Left ventricle myocardium superior (tissue), 1 donor: ENCODE results near the gene LRRC7. TPM values are rescaled to one million over a fixed set of nuclear protein-coding genes. Genes with fewer than 3 reads are reported as not detected.
A peak's percentile ranks its signal among the peaks of the same experiment; 100 is the strongest.

Experiments used
- ATAC-seq: fragments of 200-7000 bp; cut with Tn5 transposase; one replicate; pipeline ENCODE4 v1.9.1; 2020; ENCODE audit warnings: mild to moderate bottlenecking, moderate library complexity
- DNase-seq: peaks from one replicate; pipeline ENCODE4 v3.0.0-alpha.2; 2020
- intact Hi-C: fragments of 100-400 bp; cut with micrococcal nuclease; formaldehyde crosslinking; loops from one replicate; pipeline ENCODE4 v1.11.0; 2022
- total RNA-seq: library from RNA; stranded (reverse); fragmentation: NEBNext Ultra II Directional; extraction: Animal tissue kit (Norgen Biotek cat#: 25700); gene quantifications from one replicate; pipeline ENCODE4 v1.2.1, GENCODE V29; 2021
- donor health status: DM: no; HTN: yes; CAD: no; lungs with severe emphysema.

Gene LRRC7
- total RNA-seq, 1 donor from 2014 or later, result 3.0 TPM

DNA sequence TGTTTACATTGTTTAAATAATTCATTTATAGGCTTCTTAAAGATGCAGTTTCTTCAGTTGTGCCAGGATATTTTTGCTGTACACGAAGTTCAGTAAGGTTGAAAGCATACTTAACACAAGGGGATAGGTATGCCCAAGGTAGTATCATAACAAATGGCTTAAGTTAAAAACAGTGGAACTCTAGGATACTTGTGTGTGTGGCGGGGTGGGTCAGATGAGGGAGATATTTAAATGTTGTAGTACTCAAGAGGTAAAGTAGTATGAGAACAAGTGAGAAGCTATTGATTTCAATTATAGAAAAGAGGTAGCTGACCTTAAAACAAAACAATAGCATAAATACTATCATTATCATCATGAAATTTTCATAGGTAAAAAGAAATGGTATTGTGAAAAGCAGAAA, 6.2 kb downstream of the LRRC7 start:
- ATAC-seq (no peak), DNase-seq (no peak)
- intact Hi-C loops, result no loop called here

GRCh38 chr1:69585666-69586065, 17.9 kb downstream of the LRRC7 start:
- DNase-seq (no peak), ATAC-seq (no peak)
- intact Hi-C loops, result no loop called here

- DNase-seq (no peak), ATAC-seq (no peak)
- intact Hi-C loops, result no loop called here
Measured at GRCh38 chr1:69587391-69587790, 19.7 kb downstream of the LRRC7 start.

GRCh38 chr1:69589799-69590198, 22.1 kb downstream of the LRRC7 start:
- ATAC-seq (no peak), DNase-seq (no peak)

GRCh38 chr1:69592341-69592740, 24.6 kb downstream of the LRRC7 start:
- DNase-seq (no peak), ATAC-seq (no peak)
- intact Hi-C loops, result no loop called here

More at GRCh38 chr1:69589799-69590198, 22.1 kb downstream of the LRRC7 start:
- intact Hi-C loops, result no loop called here

DNA sequence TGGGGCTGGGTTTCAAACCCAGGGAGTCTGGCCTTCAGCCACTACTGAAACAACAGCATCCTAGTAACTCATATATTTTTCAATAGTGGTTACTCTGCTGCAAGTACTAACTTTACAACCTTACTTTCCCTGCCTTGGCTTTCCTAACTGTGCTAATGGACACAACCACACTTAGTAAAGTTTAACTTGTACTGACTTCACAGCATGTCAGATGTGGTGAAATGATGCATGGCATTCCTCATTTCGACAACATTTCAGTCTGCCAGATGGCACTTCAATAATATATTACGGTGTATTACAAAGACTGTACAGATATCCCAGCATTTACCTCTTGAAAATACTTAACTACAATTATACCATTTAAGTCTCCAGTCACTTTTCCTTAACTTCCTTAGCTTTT, 27.8 kb downstream of the LRRC7 start:
- ATAC-seq (no peak), DNase-seq (no peak)
- intact Hi-C loops, result no loop called here

- DNase-seq (no peak), ATAC-seq (no peak)
- intact Hi-C loops, result no loop called here
Measured at GRCh38 chr1:69611316-69611715, 43.6 kb downstream of the LRRC7 start.

- no peak for DNase-seq
- intact Hi-C loops, result no loop called here
Measured at GRCh38 chr1:69613414-69613813, 45.7 kb downstream of the LRRC7 start.

DNA sequence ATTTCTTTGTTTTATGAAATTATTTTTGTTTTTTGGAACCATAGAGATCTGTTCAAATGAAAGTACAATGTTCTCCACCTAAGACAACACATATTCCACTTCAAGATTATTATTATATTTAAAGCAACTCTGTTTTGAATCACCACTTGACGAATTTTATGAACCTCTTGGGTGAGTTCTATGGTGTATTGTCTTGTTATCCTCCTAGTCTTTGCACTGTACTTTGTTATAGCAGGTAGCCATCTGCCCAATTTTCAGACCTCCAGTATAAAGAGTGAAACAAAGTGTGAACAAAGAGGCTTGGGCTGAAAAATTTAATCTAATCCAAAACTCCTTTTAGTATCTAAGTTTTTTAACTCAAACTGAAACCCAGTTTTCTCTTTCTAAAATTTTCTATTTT, 71.0 kb downstream of the LRRC7 start:
- DNase-seq, result no peak
- ATAC-seq, result no peak
- intact Hi-C loops, result no loop called here

More at GRCh38 chr1:69613414-69613813, 45.7 kb downstream of the LRRC7 start:
- no peak for ATAC-seq

DNA sequence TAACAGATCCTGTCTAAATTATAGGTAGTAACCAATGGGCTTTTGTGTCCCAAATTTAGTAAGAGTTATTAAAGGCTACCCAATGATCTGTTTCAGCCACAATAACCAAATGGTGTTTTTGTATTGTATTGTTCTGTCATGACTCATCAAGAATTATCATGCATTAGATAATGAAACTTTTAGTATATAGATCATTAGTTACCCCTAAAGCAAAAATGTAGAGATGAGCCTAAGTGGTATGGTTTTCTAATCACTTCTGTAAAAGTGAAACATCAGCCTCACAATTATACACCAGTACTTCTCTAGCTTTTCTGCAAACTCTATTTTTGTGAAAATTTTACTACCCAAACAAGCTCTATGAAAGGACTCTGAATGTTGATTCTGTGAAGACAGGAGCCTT, 71.4 kb downstream of the LRRC7 start:
- intact Hi-C loops, result no loop called here
- ATAC-seq (no peak), DNase-seq (no peak)

DNA sequence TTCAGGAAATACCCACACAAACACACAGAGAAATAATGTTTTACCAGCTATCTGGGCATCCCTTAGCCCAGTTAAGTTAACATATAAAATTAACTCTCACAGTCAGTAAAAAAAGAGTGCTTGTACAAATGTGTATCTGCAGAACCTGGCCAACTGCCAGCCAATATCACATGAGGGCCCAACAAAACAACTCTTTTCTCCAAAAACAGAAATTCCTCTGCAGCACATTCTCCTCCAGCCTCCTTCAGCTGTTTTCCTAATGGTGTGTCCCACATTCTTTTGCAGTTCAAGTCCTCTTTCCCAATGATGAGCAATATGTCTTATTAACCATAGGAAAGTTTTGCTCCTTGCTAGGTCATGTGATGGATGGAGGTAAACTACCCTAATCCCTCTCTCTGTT, 75.5 kb downstream of the LRRC7 start:
- intact Hi-C loops, result no loop called here
- ATAC-seq, result no peak
- no peak for DNase-seq

DNA sequence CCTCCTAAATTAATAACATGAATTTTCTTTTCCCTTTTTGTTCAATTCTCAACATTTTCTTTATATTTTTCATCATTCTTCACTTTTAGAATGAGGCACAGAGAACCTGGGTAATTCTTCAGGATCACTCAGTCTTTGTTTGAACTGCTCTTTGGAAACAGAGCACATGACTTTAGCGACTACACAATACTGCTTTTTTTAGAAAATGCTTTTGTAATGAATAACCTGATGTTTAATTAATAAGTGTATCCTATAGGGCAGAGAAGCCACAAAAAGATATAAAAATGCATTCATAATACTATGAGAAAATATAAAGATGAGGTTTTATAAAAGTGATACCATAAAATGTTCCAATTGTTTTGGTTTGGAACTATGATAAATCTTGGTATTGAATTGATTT, 77.8 kb downstream of the LRRC7 start:
- ATAC-seq, result no peak
- DNase-seq, result no peak
- intact Hi-C loops, result no loop called here

DNA sequence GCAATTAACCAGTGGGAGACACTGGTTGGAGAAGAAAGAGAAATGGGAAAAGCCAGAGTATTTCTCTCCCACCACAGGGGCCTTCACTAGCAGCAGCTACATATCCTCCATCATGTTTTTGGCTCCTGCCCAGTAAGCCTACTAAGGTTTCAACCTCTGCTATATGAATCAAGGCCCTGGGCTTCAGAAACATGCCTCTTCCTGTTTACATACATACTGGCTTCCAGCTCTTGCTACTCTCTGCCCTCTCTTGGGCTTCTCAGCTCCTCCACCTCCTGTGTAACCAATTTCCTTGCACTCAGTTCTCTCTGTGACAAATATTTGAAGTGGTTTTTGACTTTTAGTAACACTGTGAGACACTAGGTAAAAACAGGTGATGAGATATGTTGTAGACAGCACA, 80.8 kb downstream of the LRRC7 start:
- ATAC-seq, result no peak

GRCh38 chr1:69649383-69649990, 81.8 kb downstream of the LRRC7 start:
- DNase-seq, result no peak
- ATAC-seq, result no peak
- intact Hi-C loops, result no loop called here

More for the DNA sequence above, 80.8 kb downstream of the LRRC7 start:
- intact Hi-C loops, result no loop called here
- DNase-seq, result no peak

DNA sequence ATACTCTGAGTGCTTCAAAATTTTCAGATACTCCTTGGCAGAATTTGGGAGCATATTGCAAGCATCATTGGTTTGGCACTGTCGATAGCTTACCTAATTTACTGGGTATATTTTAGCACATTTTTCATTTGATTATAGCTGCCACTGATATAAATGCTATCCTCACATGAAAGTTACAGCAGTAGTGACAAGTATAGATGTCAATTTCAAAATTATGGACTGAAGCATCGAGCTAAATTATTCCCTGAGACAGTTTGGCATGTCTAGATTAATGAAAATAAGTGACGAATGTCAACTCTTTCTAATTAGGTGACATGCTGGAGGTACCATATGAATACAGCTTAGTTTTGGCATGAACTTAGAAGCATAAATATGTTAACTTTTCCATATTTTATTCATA, 83.1 kb downstream of the LRRC7 start:
- intact Hi-C loops, result no loop called here
- DNase-seq, result no peak
- no peak for ATAC-seq

DNA sequence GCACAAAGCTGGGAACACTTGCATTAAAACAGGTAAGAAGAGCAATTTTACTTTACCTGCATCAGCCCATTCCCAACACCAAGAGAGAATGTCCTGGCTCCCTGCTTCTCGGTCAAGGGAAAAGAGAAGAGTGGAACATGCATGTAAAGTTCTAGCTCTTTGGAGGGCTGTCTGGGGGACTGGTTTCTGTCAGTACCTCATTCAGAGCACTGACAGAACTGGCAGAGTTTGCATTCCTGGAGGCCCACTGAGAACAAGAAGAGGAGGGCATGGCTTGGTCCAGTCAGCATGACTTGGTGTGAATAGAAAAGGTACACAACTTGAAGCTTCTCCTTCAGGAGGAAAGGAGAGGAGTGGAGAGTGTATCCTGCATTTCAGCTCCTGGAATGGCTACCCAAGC, 83.9 kb downstream of the LRRC7 start:
- intact Hi-C loops, result no loop called here
- ATAC-seq, result peak; percentile 43
- no peak for DNase-seq

- ATAC-seq (no peak), DNase-seq (no peak)
- intact Hi-C loops, result no loop called here
Measured at GRCh38 chr1:69657971-69658370, 90.2 kb downstream of the LRRC7 start.

DNA sequence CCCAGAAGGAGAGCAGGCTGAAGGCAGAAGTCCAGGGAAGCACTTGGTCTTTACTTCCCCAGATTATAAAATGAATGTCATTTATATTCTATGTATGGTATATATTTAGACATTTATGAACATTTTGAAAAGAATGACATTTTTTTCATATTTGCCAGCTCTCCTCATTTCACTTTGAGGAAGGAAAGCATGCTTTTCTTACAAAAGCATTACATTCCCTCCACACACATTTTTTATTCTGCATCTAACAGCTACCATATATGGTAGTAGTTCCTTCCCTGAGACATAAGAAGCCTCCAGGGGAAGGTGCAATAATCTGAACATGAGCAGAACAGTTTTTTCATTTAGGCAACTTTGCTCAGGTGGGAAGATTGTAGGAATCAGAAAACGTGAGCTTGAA, 94.0 kb downstream of the LRRC7 start:
- intact Hi-C loops, result no loop called here
- DNase-seq (no peak), ATAC-seq (no peak)

GRCh38 chr1:69662321-69662720, 94.6 kb downstream of the LRRC7 start:
- ATAC-seq, result no peak
- intact Hi-C loops, result no loop called here
- no peak for DNase-seq

DNA sequence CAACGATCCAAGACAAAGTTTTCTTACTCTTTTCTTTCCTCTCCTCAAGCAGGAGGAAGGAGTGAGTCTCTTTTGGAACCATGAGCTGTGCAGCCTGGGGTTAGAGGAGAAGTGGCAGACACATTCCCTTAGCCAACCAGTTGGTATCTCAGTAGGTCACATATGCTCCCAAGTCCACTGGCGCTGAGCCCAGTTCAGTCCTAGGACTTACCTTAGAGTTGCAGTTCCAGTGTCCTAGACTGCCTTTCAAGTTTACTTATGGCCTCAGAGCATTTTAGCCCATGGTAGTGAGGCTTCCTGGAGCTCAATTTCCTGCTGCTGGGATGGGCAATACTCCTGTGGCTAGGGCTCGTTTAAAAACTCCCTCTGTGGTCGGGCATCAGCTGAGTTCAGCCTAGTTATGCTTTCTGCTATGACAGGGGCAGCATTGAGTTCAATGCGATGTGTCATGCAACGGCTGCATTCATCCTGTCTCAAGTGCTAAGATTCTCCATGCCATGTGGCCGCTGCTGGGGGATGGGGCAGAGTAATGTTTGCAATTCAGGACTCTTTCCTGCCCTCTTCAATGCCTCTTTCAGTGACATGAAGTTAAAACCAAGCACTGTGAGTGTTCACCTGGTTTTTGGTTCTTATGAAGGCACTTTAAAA, 103.8 kb downstream of the LRRC7 start:
- no peak for ATAC-seq
- intact Hi-C loops, result no loop called here
- DNase-seq, result no peak

DNA sequence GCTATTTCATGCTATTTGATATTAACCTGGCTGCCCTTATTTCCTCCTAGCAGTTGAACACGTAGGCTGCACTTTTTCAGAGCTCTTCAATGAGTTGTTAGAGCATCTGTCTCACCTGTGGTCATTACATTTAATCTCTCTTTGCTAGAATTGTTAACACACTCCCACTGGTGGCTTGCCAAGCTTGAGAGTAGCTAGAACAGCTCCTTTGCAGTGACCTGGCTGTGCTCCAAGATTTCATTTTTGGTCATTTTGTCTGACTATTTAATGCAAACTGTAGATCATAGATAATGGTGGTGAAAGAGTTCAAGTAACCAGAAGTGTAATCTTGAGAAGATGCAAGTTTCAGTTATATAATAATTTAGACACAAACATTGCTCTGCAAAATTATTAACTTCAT, 105.6 kb downstream of the LRRC7 start:
- ATAC-seq, result no peak
- no peak for DNase-seq
- intact Hi-C loops, result no loop called here
